CD4-positive, alpha-beta T cell treated with Interleukin-4 for 1 hour (primary cell): ENCODE results near the gene LRRC28.
"Not testable (repeated sequence)": the region's sequence is repeated elsewhere in the genome, so short reads cannot be mapped to it uniquely, and the experiment has no call there.

Experiments
- DNase-seq, 2 donors: peaks; one replicate each; pipeline ENCODE4 v3.0.0-alpha.2; 2020 to 2022

Gene LRRC28

DNA sequence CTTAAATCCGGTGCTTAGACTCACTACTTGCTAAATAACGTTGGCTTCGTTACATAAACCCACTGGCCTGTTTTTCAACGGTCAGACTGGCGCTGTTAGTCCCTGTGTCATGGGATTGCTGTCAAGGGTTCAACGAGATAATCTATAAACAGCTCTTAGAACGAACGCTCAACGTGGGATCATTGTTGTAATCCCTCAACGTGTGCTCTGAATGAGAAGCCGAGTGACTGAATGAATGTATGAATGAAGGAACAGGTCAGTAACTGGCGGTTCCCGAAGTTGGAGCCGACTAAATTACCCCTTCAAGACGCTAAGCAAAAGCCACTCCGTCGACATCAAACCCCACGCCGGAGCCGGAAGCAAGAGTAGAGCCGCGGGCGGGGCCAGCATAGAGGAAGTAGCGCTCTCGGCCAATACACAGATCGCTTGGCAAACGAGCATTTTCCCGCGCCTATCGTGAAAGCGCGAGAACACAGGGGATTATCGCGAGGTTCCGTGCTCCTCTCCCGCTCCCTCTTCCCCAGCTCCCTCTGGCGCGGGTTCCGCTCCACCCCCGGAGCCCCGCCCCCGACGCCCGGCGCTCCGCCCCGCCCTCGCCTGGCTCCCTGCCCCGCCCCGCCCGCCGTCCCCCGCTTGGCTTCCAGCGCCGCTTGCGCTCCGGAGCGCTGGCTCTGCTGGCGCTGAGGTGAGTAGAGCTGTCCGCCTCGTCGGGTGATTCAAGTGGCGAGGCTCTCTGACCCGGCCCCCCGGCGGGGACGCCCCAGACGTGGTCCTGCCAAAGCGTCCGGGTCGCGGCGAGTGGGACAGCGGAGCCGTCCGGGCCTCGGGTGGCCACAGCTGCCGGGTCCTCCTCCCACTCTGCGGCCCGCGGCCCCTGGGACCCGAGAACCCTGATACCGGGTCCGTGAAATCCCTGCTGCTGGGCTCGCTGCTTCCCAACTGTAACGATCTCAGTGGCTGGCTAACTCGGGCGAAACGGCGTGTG, at the start of gene LRRC28:
Gene LRRC28, plus strand, starts transcription at position 625 of the 985 bp plus-strand sequence. CDS start 4,477 bp downstream, outside the sequence.
- peak; percentile 97 to 98 for DNase-seq

DNA sequence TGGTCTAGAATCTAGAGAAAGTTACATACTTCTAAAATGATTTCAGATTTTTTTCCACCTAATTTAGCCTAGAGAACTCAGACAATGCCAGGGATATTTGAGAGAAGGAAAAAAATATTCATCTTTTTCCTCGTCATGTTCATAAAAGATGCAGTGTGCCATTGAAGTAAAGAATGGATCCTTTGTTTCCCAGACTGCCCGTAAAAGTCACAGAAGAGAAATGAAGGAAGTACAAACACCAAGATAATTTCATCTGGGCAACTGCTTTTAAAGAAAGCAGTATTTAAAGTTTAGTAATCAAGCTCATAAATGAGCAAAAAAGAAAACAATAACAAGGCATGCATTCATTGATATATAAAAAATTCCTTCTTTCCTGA, 49.1 kb upstream of the LRRC28 start:
- no peak for DNase-seq

- no peak for DNase-seq
Observed at GRCh38 chr15:99207672-99208071, 43.6 kb upstream of the LRRC28 start.

DNA sequence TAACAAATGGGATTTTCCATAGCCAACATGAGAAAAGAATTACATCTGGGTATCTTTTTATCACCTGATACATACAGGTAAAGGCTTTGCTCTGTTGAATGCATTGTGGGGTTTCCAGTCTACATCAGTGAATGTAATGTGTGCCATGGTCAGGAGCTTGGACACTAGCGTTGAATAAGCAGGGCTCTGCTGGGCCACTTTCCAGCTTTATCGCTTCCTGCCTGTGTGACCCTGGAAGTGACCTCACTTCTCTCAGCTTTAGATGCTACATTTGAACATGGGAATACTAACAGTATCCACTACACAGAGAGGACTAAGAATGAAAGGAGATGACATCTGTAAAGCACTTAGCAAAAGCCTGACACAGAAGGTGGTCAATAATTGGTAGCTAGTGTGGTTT, 42.0 kb upstream of the LRRC28 start:
- DNase-seq = no peak

GRCh38 chr15:99210334-99210733, 40.9 kb upstream of the LRRC28 start:
- no peak for DNase-seq

GRCh38 chr15:99211926-99212325, 39.4 kb upstream of the LRRC28 start:
- no peak for DNase-seq

DNA sequence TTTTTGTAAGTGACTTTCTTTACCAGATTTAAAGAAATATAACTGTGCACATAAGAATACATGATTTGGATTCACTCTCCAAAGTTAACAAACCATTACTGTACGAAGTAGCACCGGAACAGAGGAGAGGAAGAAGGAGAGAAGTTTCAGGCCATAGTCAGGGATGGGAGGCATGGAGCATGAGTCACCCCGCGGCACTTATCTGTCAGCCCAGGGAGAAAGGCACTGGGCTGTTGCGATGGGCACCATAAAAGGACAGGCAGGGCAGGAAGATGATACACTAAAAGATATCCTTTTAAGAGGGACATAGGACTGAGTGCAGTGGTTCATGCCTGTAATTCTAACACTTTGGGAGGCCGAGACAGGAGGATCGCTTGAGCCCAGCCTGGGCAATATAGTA, 38.9 kb upstream of the LRRC28 start:
- DNase-seq = no peak

DNA sequence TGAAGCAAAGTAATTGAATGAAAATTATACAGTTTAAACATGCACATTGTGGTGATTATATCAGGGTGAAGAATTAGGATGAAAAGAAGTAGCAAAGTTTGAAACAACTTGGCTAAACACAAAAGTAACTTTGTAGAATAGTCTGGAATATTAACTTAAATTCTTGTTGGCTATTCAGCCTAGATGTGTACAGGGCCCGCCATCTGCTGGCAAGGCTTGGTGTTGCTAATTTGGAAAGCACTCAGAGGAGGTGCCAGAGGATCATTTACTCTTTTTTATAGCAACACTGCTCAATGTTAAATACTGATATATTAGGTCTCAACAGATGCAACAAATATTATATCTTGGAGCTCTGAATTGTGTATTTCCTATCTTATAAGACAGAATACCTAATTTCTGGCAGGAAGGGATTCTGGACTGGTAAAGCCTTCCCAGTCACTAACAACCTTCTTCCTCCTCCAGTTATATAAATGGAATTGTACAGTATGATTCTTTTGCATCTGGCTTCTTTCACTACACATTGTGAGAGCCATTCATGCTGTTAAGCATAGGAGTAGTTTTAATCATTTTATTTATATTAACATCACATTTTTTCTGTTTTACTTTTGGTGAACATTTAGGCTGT, 38.0 kb upstream of the LRRC28 start:
- peak; percentile 49 to 58 for DNase-seq

DNA sequence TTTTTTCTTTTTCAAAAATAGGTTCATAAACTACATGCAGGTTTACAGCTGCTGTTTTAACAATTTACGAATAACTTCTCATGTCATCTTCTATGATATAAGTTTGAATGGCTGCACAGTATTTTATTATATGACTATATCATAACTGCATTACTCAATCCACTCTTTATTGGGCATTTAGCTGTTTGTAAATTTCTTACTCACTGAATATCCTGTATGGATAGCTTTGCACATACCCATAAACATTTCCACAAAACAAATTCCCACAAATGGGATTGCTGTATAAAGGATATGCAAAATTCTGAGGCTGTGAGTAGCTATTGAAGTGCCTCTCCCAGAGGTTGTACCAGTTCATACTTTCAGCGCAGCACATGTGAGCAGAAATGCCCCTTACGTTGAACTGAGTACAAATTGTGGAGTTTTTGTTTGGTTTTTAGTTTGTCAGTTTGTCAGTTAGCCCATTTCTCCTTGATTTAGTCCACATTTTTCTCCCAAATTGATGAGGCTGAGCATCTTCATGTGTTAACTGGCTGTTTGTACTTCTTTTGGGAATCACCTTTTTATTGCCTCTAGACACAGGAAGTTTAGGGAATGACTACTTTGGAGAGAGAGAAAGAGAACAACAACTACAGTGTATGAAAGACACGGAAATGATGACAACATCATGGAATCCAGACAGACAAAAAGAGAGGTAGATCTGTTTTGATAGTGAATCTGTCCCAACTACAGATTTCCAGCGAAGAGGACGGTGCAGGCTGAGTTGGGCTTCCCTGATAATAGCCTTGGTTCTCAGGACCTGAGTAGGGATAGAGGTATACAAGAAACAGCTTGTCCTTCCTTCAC, 26.7 kb upstream of the LRRC28 start:
- DNase-seq = no peak

- no peak for DNase-seq
Observed at GRCh38 chr15:99226802-99227201, 24.5 kb upstream of the LRRC28 start.

DNA sequence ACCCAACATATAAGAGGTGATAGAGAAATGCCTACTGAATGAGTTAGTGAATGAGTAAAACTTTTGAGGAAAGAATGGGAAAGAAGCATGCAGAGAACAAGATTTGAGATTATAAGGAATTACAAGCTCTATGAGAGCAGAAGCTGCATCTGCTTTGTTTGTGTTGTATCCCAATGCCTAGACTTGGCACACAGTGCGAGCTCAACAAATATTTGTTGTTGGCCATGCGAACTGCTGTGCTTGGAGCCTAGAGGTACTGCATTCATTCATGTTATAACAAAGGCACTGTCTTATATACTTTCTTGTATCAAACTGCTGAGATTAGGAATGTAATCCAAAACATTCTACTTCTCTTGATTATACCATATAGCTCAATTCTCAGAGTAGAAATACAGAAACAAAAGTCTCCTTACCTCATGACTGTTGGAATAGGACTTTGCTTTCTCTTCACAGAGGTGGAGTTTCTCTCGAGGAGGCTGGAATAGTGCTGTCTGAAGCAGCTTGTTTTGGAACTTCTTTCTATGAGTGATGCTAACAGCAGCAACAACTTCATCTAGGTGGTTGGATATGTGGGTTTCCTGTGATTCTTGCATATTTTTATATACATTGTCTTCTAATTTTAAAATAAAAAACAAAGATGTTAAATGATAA, 23.0 kb upstream of the LRRC28 start:
- DNase-seq = no peak

- no peak for DNase-seq
Observed at GRCh38 chr15:99230867-99231266, 20.4 kb upstream of the LRRC28 start.

- no peak for DNase-seq
Observed at GRCh38 chr15:99232740-99233139, 18.5 kb upstream of the LRRC28 start.

- not testable (repeated sequence) for DNase-seq
Observed at GRCh38 chr15:99234160-99234559, 17.1 kb upstream of the LRRC28 start.

GRCh38 chr15:99238849-99239248, 12.4 kb upstream of the LRRC28 start:
- no peak for DNase-seq

DNA sequence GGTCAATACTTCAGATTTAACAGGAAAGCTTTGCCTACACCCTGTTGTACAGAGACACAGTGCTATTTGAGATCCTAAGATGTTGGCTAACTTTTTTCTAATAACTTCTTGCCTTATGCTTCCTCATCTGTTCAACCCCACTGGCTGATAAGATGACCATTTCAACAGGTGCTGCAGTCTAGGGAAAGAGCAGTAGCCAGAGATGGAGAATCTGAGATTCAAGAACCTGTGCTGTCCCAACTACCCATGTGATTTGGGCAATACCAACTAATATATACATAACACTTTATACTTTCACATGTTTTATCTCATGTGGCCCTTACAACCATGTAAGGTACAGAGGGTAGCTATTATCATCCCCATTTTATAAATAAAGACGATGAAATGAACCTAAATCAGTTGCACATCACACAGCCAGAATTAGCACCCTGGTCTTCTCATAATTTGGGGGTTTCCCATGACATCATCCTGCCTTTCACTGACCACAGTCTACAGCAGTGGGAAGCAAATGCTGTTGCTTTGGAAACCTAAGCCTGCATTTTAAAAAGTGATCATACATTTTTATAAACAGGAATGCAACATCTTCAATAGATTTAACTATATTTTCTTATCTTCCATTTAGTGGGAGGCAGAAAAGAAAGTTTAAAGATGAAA, 11.6 kb upstream of the LRRC28 start:
- DNase-seq = peak in 1 of 2 donors; percentile 6

GRCh38 chr15:99241752-99242151, 9.5 kb upstream of the LRRC28 start:
- DNase-seq = no peak

DNA sequence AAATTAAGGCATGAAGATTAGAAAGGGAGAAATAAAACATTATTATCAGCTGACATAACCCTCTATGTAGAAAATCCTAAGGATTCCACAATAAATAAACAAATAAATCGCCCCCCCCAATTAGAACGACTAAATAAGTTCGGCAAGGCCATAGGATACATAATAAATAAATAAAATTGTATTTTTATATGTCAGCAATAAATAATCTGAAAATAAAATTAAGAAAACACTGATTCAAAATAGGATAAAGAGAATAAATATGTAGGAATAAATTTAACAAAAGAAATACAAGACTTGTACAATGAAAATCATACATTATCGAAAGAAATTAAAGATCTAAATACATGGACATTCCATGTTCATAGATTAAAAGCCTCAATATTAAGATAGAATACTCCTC, 7.0 kb upstream of the LRRC28 start:
- no peak for DNase-seq

DNA sequence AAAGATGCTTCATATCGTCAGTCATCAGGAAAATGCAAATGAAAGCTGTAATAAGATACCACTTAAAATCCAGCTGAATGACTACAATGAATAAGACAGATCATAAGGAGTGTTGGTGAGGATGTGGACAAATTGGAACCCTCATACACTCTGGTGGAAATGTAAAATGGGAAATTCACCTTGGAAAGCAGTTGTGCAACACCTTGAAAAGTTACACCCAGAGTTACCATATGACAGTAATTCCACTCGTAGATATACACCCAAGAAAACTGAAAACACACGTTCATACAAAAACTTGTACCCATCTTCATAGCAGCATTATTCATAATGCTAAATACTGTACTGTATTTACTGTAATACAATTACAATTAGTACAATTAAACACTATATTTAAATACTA, 4.2 kb upstream of the LRRC28 start:
- no peak for DNase-seq

DNA sequence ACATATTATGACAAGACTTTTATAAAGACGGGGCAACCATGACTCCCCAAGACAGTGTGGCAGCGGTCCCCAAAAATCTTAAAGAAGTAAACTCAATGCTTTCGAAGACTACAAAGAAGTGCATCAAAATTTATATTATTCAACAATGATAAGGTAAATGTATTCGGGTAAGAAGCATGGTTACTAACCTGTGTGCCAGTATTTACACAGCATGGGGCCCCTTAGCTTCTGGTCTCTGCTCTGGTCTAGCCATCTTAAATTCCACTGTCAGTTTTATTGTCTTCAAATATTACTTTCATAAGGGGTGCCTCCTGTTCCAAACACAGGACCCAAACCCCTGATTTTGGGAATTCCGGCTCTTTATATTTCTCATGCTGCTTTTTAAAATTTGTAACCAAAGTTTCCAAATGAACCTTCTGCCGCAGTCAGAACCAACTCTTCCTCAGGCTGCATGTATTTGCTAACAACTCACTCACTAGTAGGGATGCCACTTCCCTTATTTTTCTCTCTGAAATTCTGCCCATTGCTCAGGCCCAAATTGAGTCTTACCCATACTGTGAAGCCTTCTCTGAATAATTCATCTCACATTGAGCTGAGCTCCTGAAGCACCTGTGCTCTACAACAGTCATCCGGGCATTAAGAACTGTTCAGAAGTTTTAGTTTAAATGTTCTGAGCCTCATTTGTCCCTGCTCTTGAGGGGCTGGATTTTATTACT, 3.1 kb upstream of the LRRC28 start:
- DNase-seq = no peak

DNA sequence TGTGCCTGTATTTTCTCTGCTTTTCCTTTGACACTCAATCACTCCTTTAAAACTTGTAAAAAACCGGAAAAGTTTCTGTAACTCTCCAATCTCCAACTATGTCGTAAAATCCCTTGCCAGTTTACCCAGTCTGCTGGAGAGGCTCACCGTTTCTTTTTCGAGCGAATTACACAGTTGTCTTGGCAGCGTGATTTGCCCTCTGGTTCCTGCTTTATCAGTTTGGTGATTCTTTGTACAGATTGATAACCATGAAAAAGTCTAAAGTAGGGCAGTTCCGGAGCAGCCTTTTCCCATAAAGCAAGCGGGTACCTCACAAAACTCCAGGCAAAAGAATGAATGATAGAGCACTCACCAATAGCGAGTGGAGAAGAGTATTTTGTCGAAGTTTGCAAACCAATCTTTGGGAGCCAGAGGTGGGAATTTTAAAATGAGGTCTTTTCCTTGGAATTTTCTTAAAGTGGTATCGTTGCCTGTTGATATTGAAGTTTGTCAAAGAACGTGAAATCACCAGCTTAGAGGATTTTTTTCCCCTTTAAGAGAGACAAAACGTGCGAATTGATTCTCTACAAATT, 1.9 kb upstream of the LRRC28 start, which contains the start of gene TTC23:
Gene TTC23, minus strand, starts transcription at position 312 of the 572 bp plus-strand sequence. CDS start 20,869 bp downstream, outside the sequence.
- no peak for DNase-seq
